PC-3 (cell line): ENCODE results near the gene LTB4R. TPM values are rescaled to one million over a fixed set of nuclear protein-coding genes. Genes with fewer than 3 reads are reported as not detected.

Experiments used
- ATAC-seq: fragments of 200-7000 bp; cut with Tn5 transposase; 2 replicates; pipeline ENCODE4 v1.9.1; 2020; ENCODE audit warnings: mild to moderate bottlenecking, moderate library complexity
- BruUV-seq: library from RNA; stranded (reverse); fragments of 400-500 nt; replicated peaks from 2 replicates; lab custom pipeline; 2021; lab: Mats Ljungman, UMichigan
- CTCF ChIA-PET: fragments of 300-600 bp; sonication (Branson Sonifier 250); formaldehyde crosslinking; loops from one replicate; lab custom pipeline; 2022; ENCODE audit warnings: antibody characterized with exemption; lab: Charles Lee
- POLR2A ChIA-PET: fragments of 300-600 bp; sonication (Branson Sonifier 250); formaldehyde crosslinking; loops from one replicate; lab custom pipeline; 2022; ENCODE audit warnings: antibody characterized with exemption; ENCODE audit not compliant: unreplicated experiment; lab: Charles Lee
- DNase-seq: peaks from one replicate; pipeline ENCODE4 v3.0.0-alpha.2; 2015
- H2AFZ ChIP-seq: fragments of 300-600 bp; sonication (generic); 2 replicates; pipeline ENCODE4 v1.6.0; 2016; ENCODE audit warnings: antibody characterized with exemption, low read length
- H3F3A ChIP-seq: fragments of 300-600 bp; sonication (generic); one replicate; pipeline ENCODE4 v1.6.0; 2017; ENCODE audit warnings: antibody characterized with exemption, low read length, control low read depth, mild to moderate bottlenecking; ENCODE audit not compliant: unreplicated experiment
- H3K27ac ChIP-seq: fragments of 300-600 bp; sonication (generic); 2 replicates; pipeline ENCODE4 v1.5.1; 2016; ENCODE audit warnings: mild to moderate bottlenecking, low read length
- H3K27me3 ChIP-seq: fragments of 300-600 bp; sonication (generic); 2 replicates; pipeline ENCODE4 v1.6.1; 2016; ENCODE audit warnings: low read length, mixed read lengths
- H3K36me3 ChIP-seq: fragments of 300-600 bp; sonication (generic); 2 replicates; pipeline ENCODE4 v1.6.1; 2016; ENCODE audit warnings: low read depth, mixed run types, low read length, mixed read lengths
- H3K4me1 ChIP-seq: fragments of 300-600 bp; sonication (generic); 2 replicates; pipeline ENCODE4 v1.5.1; 2016; ENCODE audit warnings: low read length; ENCODE audit not compliant: insufficient read depth
- H3K4me2 ChIP-seq: fragments of 300-600 bp; sonication (generic); 2 replicates; pipeline ENCODE4 v1.6.0; 2016; ENCODE audit warnings: low read length
- H3K4me3 ChIP-seq: fragments of 300-600 bp; sonication (generic); 2 replicates; pipeline ENCODE4 v1.5.1; 2016; ENCODE audit warnings: mild to moderate bottlenecking, low read length, mixed read lengths
- H3K79me2 ChIP-seq: fragments of 300-600 bp; sonication (generic); 2 replicates; pipeline ENCODE4 v1.6.1; 2017; ENCODE audit warnings: low read length, mixed read lengths
- H3K9ac ChIP-seq: fragments of 300-600 bp; sonication (generic); 2 replicates; pipeline ENCODE4 v1.6.0; 2016; ENCODE audit warnings: mild to moderate bottlenecking, low read length
- H3K9me2 ChIP-seq: fragments of 300-600 bp; sonication (generic); replicated peaks from 2 replicates; pipeline ENCODE4 v1.6.1; 2016; ENCODE audit warnings: mixed run types, low read length, mixed read lengths
- H3K9me3 ChIP-seq: fragments of 300-600 bp; sonication (generic); 2 replicates; pipeline ENCODE4 v1.6.1; 2016; ENCODE audit warnings: low read length, mixed read lengths
- H4K20me1 ChIP-seq: fragments of 300-600 bp; sonication (generic); 2 replicates; pipeline ENCODE4 v1.6.1; 2016; ENCODE audit warnings: low read length, mixed read lengths
- CTCF ChIP-seq: fragments of 300-600 bp; sonication (generic); conservative IDR thresholded peaks from 2 replicates; pipeline ENCODE4 v1.5.1; 2017; ENCODE audit warnings: antibody characterized with exemption, low read depth, mild to moderate bottlenecking, low read length
- EZH2 ChIP-seq: fragments of 300-600 bp; sonication (generic); IDR thresholded peaks from one replicate; pipeline ENCODE4 v1.6.1; 2017; ENCODE audit warnings: antibody characterized with exemption, mild to moderate bottlenecking, low read length; ENCODE audit not compliant: unreplicated experiment
- EZH2phosphoT487 ChIP-seq: fragments of 300-600 bp; sonication (generic); IDR thresholded peaks from 2 replicates; pipeline ENCODE4 v1.6.1; 2018; ENCODE audit warnings: mild to moderate bottlenecking, antibody characterized with exemption, low read length, borderline replicate concordance
- intact Hi-C: fragments of 100-400 bp; cut with micrococcal nuclease; formaldehyde crosslinking; loops from 2 replicates; pipeline ENCODE4 v1.9.0; 2023
- total RNA-seq: library from RNA; depleted of rRNA; stranded (reverse); fragments of >200 nt; gene quantifications from 2 replicates; pipeline ENCODE4 v1.2.3, GENCODE V29; 2014

The LTB4R gene
- total RNA-seq, 1 experiment from 2014 or later = 11.6 TPM

DNA sequence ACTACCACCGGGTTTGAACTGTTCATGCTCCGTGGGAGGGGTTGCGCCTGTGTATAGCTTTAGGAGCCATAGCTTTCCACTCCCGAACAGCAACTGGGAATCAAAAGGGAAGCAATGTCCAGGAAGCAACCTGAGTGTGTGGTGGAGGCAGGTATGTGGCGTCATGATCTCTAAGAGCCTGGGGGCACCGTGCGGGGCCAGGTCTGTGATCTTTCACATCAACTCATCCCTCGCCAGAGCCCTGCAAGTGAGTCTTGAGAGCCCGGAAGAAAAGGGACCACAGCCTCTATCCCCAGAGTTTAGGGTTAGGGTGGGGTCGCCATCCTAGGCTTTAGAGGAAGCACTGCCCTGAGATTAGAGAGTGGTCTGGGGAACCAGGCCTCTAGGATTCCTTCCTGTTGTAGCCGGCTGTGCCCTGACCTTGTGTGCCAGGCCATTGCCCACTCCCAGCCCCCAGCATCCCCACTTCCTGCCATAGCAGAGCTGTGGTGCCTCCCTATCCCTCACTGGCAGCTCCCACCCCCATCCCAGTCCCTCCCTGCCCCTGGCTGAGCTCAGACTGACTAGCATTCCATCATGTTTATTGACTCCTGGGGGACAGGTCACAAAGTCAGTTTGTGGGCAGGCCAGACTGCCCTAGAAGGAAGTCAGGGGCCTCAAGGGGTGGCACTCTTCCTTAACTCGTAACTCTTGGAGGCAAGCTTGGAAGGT, 24.3 kb downstream of the LTB4R start:
- BruUV-seq = no TSS peak
- Histone ChIP-seq H3K9me3 (no peaks in the 10 kb centered on the region), H3K4me2 (no peak overlapping the region), H3K27me3 (no peaks in the 10 kb centered on the region), H4K20me1 (no peaks in the 10 kb centered on the region), H3K27ac (no peak overlapping the region), H3K9me2 (no peaks in the 10 kb centered on the region), H3K79me2 (no peaks in the 10 kb centered on the region), H3F3A (no peaks in the 10 kb centered on the region), H3K9ac (no peak overlapping the region), H3K4me1 (peaks cover 5% of the 10 kb centered on the region; the same call in 1 of the 2 replicates), H2AFZ (no peak overlapping the region), H3K36me3 (no peaks in the 10 kb centered on the region), H3K4me3 (no peak overlapping the region)
- ChIA-PET POLR2A (no interaction called here), CTCF (no interaction called here)
- no peak for TF ChIP-seq EZH2
- TF ChIP-seq CTCF = no peak
- TF ChIP-seq EZH2phosphoT487 = no peak
- ATAC-seq = no peak
- DNase-seq = no peak
- intact Hi-C loops = no loop called here

DNA sequence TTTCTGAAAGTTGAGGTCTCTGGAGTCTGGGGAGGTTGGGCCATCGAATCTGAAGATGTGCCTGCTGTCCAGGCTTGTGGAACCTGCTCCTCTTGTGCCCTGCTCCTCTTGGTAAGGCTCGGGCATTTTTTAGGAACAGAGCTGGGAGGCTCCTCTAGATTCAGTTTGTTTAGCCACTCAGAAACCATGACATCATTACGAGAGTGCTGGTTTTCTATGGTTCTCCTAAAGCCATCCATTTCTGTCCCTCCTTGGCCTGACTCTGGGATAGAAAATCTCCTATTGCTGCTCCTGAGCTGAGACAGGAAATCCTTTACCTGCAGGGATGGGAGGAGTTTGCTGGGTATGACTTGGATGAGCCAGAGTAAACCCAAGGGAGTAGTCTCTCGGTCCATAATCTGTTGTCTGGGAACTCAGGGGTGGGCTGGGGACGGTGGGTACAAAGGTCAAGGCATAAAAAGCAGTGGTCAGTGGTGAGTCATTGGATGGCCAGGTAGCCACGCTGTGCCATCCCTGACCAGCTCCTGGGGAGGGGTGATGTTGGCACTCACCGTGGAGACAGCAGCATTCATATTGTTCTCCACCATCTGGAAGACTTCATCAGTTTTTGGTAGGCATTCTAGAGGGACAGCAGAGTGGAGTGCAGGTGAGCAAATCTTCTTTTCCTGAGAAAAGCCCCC, 26.0 kb downstream of the LTB4R start:
- intact Hi-C loops = no loop called here
- CTCF ChIA-PET = no interaction called here

More for the DNA sequence above, 26.0 kb downstream of the LTB4R start:
- H3F3A ChIP-seq = no peaks in the 10 kb centered on the region
- H3K36me3 ChIP-seq = no peaks in the 10 kb centered on the region
- H3K79me2 ChIP-seq = no peaks in the 10 kb centered on the region
- TF ChIP-seq CTCF (no peak), EZH2phosphoT487 (no peak), EZH2 (no peak)
- no peaks in the 10 kb centered on the region for H3K27me3 ChIP-seq
- H3K9me3 ChIP-seq = no peaks in the 10 kb centered on the region
- no peak overlapping the region for H3K9ac ChIP-seq
- H4K20me1 ChIP-seq = no peaks in the 10 kb centered on the region
- H2AFZ ChIP-seq = no peak overlapping the region
- ATAC-seq (no peak), DNase-seq (no peak)
- no peaks in the 10 kb centered on the region for H3K9me2 ChIP-seq
- no TSS peak for BruUV-seq
- no peak overlapping the region for H3K4me3 ChIP-seq
- H3K4me2 ChIP-seq = no peak overlapping the region
- POLR2A ChIA-PET = no interaction called here
- H3K4me1 ChIP-seq = peaks cover 5% of the 10 kb centered on the region; the same call in 1 of the 2 replicates
- H3K27ac ChIP-seq = no peak overlapping the region
